IMR-90 (cell line): Measurements from ENCODE around the gene FTL. TPM values are rescaled to one million over a fixed set of nuclear protein-coding genes. Genes with fewer than 3 reads are reported as not detected.

Experiments
- ATAC-seq: fragments of 200-7000 bp; cut with Tn5 transposase; 2 replicates; pipeline ENCODE4 v1.9.1; 2020; ENCODE audit warnings: low read depth, mild to moderate bottlenecking, moderate library complexity
- BruUV-seq: library from RNA; stranded (reverse); fragments of 400-500 nt; replicated peaks from 2 replicates; lab custom pipeline; 2021; lab: Mats Ljungman, UMichigan
- CTCF ChIA-PET: fragments of 300-600 bp; formaldehyde crosslinking; extraction: SDS; loops from one replicate; lab custom pipeline; 2021; ENCODE audit warnings: antibody characterized with exemption; lab: Yijun Ruan, JAX
- POLR2A ChIA-PET: fragments of 300-600 bp; sonication (Branson Sonifier 250); formaldehyde crosslinking; loops from one replicate; lab custom pipeline; 2022; ENCODE audit warnings: antibody characterized with exemption; ENCODE audit not compliant: unreplicated experiment; lab: Charles Lee
- DNase-seq: peaks from one replicate; pipeline ENCODE4 v3.0.0; 2013
- H2AFZ ChIP-seq: replicated peaks from 2 replicates; pipeline ENCODE3; 2013; ENCODE audit warnings: low read length, mild to moderate bottlenecking; ENCODE audit not compliant: poor library complexity
- H2AK5ac ChIP-seq: 2 replicates; pipeline ENCODE4 v1.6.1; 2013; ENCODE audit warnings: low read depth, low read length, inconsistent platforms
- H2AK9ac ChIP-seq: replicated peaks from 2 replicates; pipeline ENCODE3; 2013; ENCODE audit warnings: mild to moderate bottlenecking, low read depth, low read length, moderate library complexity; ENCODE audit not compliant: poor library complexity
- H2BK120ac ChIP-seq: 2 replicates; pipeline ENCODE4 v1.6.1; 2013; ENCODE audit warnings: low read depth, low read length, inconsistent platforms
- H2BK15ac ChIP-seq: 3 replicates; pipeline ENCODE4 v1.6.1; 2013; ENCODE audit warnings: low read depth, low read length, inconsistent platforms
- H2BK20ac ChIP-seq: 2 replicates; pipeline ENCODE4 v1.6.1; 2013; ENCODE audit warnings: low read depth, mild to moderate bottlenecking, inconsistent platforms, low read length, moderate library complexity
- H2BK5ac ChIP-seq: 2 replicates; pipeline ENCODE4 v1.6.1; 2013; ENCODE audit warnings: mild to moderate bottlenecking, low read depth, low read length, inconsistent platforms; ENCODE audit not compliant: poor library complexity, severe bottlenecking
- H3K14ac ChIP-seq: replicated peaks from 2 replicates; pipeline ENCODE4 v1.6.1; 2013; ENCODE audit warnings: low read depth, low read length, inconsistent platforms
- H3K18ac ChIP-seq: 2 replicates; pipeline ENCODE4 v1.6.1; 2013; ENCODE audit warnings: low read depth, low read length, control low read depth
- H3K23ac ChIP-seq: 2 replicates; pipeline ENCODE4 v1.6.1; 2013; ENCODE audit warnings: low read depth, low read length, inconsistent platforms
- H3K27ac ChIP-seq: 2 replicates; pipeline ENCODE4 v1.5.1; 2013; ENCODE audit warnings: mild to moderate bottlenecking, control low read depth, low read length; ENCODE audit not compliant: insufficient read depth
- H3K27me3 ChIP-seq: 2 replicates; pipeline ENCODE4 v1.6.1; 2013; ENCODE audit warnings: low read length; ENCODE audit not compliant: control insufficient read depth, insufficient read depth
- H3K36me3 ChIP-seq: 2 replicates; pipeline ENCODE4 v1.6.1; 2013; ENCODE audit warnings: low read length, mixed read lengths; ENCODE audit not compliant: control insufficient read depth, insufficient read depth
- H3K4ac ChIP-seq: 2 replicates; pipeline ENCODE4 v1.6.1; 2013; ENCODE audit warnings: low read depth, low read length, inconsistent platforms
- H3K4me1 ChIP-seq: 2 replicates; pipeline ENCODE4 v1.6.1; 2013; ENCODE audit warnings: low read length, mixed read lengths; ENCODE audit not compliant: control insufficient read depth, insufficient read depth
- H3K4me2 ChIP-seq: 2 replicates; pipeline ENCODE4 v1.6.1; 2013; ENCODE audit warnings: low read depth, mild to moderate bottlenecking, control low read depth, low read length, moderate library complexity
- H3K4me3 ChIP-seq: 2 replicates; pipeline ENCODE4 v1.5.1; 2013; ENCODE audit warnings: low read depth, mild to moderate bottlenecking, control low read depth, low read length, moderate library complexity; ENCODE audit not compliant: insufficient read depth
- H3K56ac ChIP-seq: 2 replicates; pipeline ENCODE4 v1.6.1; 2013; ENCODE audit warnings: low read length, inconsistent platforms; ENCODE audit not compliant: insufficient read depth; ENCODE audit errors: extremely low read depth
- H3K79me1 ChIP-seq, 2 experiments: 2 replicates each; pipeline ENCODE4 v1.6.1; 2013; ENCODE audit warnings: low read length in 2 of 2, inconsistent platforms in 1 of 2, low read depth in 1 of 2
- H3K9ac ChIP-seq: 2 replicates; pipeline ENCODE4 v1.6.1; 2013; ENCODE audit warnings: low read depth, low read length, control low read depth
- H3K9me1 ChIP-seq: 2 replicates; pipeline ENCODE4 v1.6.1; 2013; ENCODE audit warnings: low read length, inconsistent platforms; ENCODE audit not compliant: insufficient read depth
- H3K9me3 ChIP-seq: 2 replicates; pipeline ENCODE4 v1.6.1; 2013; ENCODE audit warnings: low read length; ENCODE audit not compliant: control insufficient read depth, insufficient read depth
- H4K20me1 ChIP-seq: 2 replicates; pipeline ENCODE4 v1.6.1; 2013; ENCODE audit warnings: low read length, inconsistent platforms; ENCODE audit not compliant: insufficient read depth
- H4K5ac ChIP-seq: 2 replicates; pipeline ENCODE4 v1.6.1; 2013; ENCODE audit warnings: mild to moderate bottlenecking, low read depth, low read length, control low read depth
- H4K8ac ChIP-seq, 2 experiments: 2 replicates each; pipeline ENCODE4 v1.6.1; 2013; ENCODE audit warnings: low read depth in 2 of 2, low read length in 2 of 2, control low read depth in 1 of 2, inconsistent platforms in 1 of 2
- H4K91ac ChIP-seq: 2 replicates; pipeline ENCODE4 v1.6.1; 2013; ENCODE audit warnings: low read depth, low read length, inconsistent platforms; ENCODE audit not compliant: insufficient read depth
- BHLHE40 ChIP-seq: fragments of 150-350 bp; IDR thresholded peaks from 2 replicates; pipeline ENCODE4 v1.6.1; 2016; ENCODE audit warnings: mild to moderate bottlenecking, low read depth, low read length
- CEBPB ChIP-seq: IDR thresholded peaks from 2 replicates; pipeline ENCODE4 v1.6.1; 2012; ENCODE audit warnings: low read depth, low read length, improper control_type of control experiment
- CHD1 ChIP-seq: IDR thresholded peaks from 2 replicates; pipeline ENCODE4 v1.6.1; 2012; ENCODE audit warnings: low read depth, low read length, improper control_type of control experiment
- FOS ChIP-seq: fragments of 150-350 bp; IDR thresholded peaks from 2 replicates; pipeline ENCODE4 v1.6.1; 2016; ENCODE audit warnings: low read depth, low read length
- MAFK ChIP-seq: IDR thresholded peaks from 2 replicates; pipeline ENCODE4 v1.6.1; 2012; ENCODE audit warnings: low read depth, low read length, improper control_type of control experiment
- MAZ ChIP-seq: IDR thresholded peaks from 2 replicates; pipeline ENCODE4 v1.6.1; 2012; ENCODE audit warnings: low read depth, mild to moderate bottlenecking, low read length, improper control_type of control experiment, moderate library complexity, borderline replicate concordance
- MXI1 ChIP-seq: IDR thresholded peaks from 2 replicates; pipeline ENCODE4 v1.6.1; 2012; ENCODE audit warnings: low read depth, mild to moderate bottlenecking, low read length, moderate library complexity, borderline replicate concordance
- NFE2L2 ChIP-seq: fragments of 150-350 bp; IDR thresholded peaks from 2 replicates; pipeline ENCODE4 v1.6.1; 2016; ENCODE audit warnings: low read depth, mild to moderate bottlenecking, low read length
- POLR2A ChIP-seq: IDR thresholded peaks from 2 replicates; pipeline ENCODE4 v1.6.1; 2012; ENCODE audit warnings: mild to moderate bottlenecking, low read depth, low read length
- RCOR1 ChIP-seq: IDR thresholded peaks from 2 replicates; pipeline ENCODE4 v1.6.1; 2012; ENCODE audit warnings: mild to moderate bottlenecking, low read length, improper control_type of control experiment; ENCODE audit not compliant: insufficient replicate concordance
- RFX5 ChIP-seq: IDR thresholded peaks from 2 replicates; pipeline ENCODE4 v1.8.0; 2012; ENCODE audit warnings: low read depth, mild to moderate bottlenecking, low read length, moderate library complexity
- SMC3 ChIP-seq: fragments of 150-350 bp; IDR thresholded peaks from 2 replicates; pipeline ENCODE4 v1.6.1; 2016; ENCODE audit warnings: low read depth, mild to moderate bottlenecking, antibody characterized with exemption, low read length, moderate library complexity
- WGBS, 2 experiments: methylation state at CpG; one replicate each; pipeline versions ENCODE4 v1.1.5 to v1.1.7; 2013; ENCODE audit warnings: missing lambda C conversion rate in 2 of 2; ENCODE audit not compliant: insufficient read length in 1 of 2; ENCODE audit errors: extremely low coverage in 2 of 2; 5-methylcytosine and 5-hydroxymethylcytosine counted together
- dilution Hi-C: fragments of 300-500 bp; cut with HindIII; formaldehyde crosslinking; loops from one replicate; pipeline ENCODE4 v1.14.3; 2018; ENCODE audit warnings: low sequenced_read_pairs; ENCODE audit not compliant: unreplicated experiment
- in situ Hi-C: fragments of 300-500 bp; cut with MboI; formaldehyde crosslinking; loops from 3 replicates; pipeline ENCODE4 v1.14.3; 2019; ENCODE audit warnings: low sequenced_read_pairs, inconsistent platforms, mixed read lengths
- intact Hi-C: fragments of 100-400 bp; cut with micrococcal nuclease; formaldehyde crosslinking; loops from 2 replicates; pipeline ENCODE4 v1.10.0; 2022
- polyA plus RNA-seq, 3 experiments: library from polyadenylated mRNA; depleted of rRNA; stranded (reverse); fragments of >200 nt; gene quantifications; 2 replicates each; pipeline ENCODE4 v1.2.3, GENCODE V29; 2012; ENCODE audit warnings: low replicate concordance in 1 of 3
- total RNA-seq: library from RNA; depleted of rRNA; stranded (reverse); fragments of >200 nt; gene quantifications from 2 replicates; pipeline ENCODE4 v1.2.3, GENCODE V29; 2012
- TF ChIP-seq, protein P1 (sequence below): fragments of 150-350 bp; IDR thresholded peaks from 2 replicates; pipeline ENCODE4 v1.6.1; 2017; ENCODE audit warnings: mild to moderate bottlenecking, antibody characterized with exemption, low read length, low read depth
- TF ChIP-seq, protein P2 (sequence below): fragments of 150-350 bp; IDR thresholded peaks from 2 replicates; pipeline ENCODE4 v1.6.1; 2016; ENCODE audit warnings: low read depth, mild to moderate bottlenecking, low read length, moderate library complexity, borderline replicate concordance
- TF ChIP-seq, protein P3 (sequence below): conservative IDR thresholded peaks from 2 replicates; pipeline ENCODE4 v1.5.1; 2012; ENCODE audit warnings: mild to moderate bottlenecking, low read depth, low read length, improper control_type of control experiment

Gene FTL
- total and polyA plus RNA-seq, 2 of the 4 experiments (the other 2 are of a cell fraction) = 1,057 to 2,944 TPM

DNA sequence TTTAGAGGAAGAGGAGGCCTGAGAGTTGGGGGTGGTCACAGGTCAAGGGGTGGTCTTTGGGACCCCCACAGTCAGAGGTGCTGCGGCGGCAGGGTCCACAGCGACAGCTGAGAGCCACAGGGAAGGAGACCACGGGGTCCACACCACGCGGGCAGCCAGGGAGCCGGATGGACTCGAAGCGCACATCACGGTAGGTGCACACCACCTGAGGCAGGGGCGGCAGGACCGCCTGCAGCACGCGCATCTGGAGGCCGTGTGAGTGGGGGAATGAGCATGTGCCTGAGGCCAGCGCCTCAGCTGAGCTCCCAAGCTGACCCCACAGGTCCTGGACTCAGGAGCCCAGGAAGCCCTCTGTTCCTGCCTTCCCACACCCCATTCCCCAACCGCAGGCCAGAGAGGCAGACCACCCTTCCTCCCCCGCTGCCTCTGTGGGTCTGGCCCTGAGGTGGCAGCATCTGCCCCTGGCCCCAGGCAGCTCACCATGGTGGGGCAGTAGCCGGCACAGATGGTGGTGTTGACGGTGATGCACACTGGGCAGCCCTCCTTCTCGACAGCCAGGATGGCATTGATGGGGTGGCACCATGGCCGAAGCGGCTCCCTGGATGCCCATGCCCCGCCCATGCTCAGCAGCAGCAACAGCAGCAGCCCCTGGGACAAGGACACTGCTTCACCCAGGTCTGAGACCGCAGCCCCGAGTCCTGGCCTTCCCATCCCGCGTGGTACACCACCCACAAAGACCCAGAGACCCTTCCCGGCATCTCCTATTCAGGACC is 51.1 kb downstream of the FTL start:
- Histone ChIP-seq H2BK20ac (no peak overlapping the region), H4K8ac (no peak overlapping the region), H4K91ac (no peak overlapping the region), H4K5ac (no peak overlapping the region), H3K4me1 (peaks cover 5% of the 10 kb centered on the region; the same call in 1 of the 2 replicates), H2AFZ (no peak overlapping the region), H2BK5ac (no peak overlapping the region), H3K14ac (no peak overlapping the region), H2AK9ac (no peak overlapping the region), H3K18ac (no peak overlapping the region), H3K4me3 (no peak overlapping the region), H3K36me3 (peaks cover 38% of the 10 kb centered on the region), H3K9me1 (0 out of 2 replicates have a peak, but pooled peaks cover 3% of the 10 kb centered on the region), H2BK15ac (no peak overlapping the region), H3K4me2 (no peak overlapping the region), H3K56ac (no peak overlapping the region), H3K27ac (no peak overlapping the region), H2BK120ac (no peak overlapping the region), H3K79me1 (peaks cover 0 to 3% of the 10 kb centered on the region in 2 experiments; a peak in 1 of 4 replicates), H3K4ac (no peak overlapping the region), H3K27me3 (peaks cover 2% of the 10 kb centered on the region; the same call in 1 of the 2 replicates), H4K20me1 (no peaks in the 10 kb centered on the region; the same call in 1 of the 2 replicates), H3K9ac (no peak overlapping the region), H3K9me3 (no peaks in the 10 kb centered on the region), H2AK5ac (no peak overlapping the region), H3K23ac (no peak overlapping the region)
- dilution Hi-C loops (no loop called here), in situ Hi-C loops (no loop called here), intact Hi-C loops (no loop called here)
- POLR2A ChIA-PET = no interaction called here
- ATAC-seq = no peak
- no peak for DNase-seq
- WGBS, 2 experiments = 97% methylated on average over 12 of the region's 29 CpGs; no CpG with 5 or more reads in 1 of the 2 experiments
- CTCF ChIA-PET = no interaction called here
- BruUV-seq = no TSS peak
- TF ChIP-seq CEBPB = no peak
- TF ChIP-seq FOS = no peak
- TF ChIP-seq, protein P1, sequence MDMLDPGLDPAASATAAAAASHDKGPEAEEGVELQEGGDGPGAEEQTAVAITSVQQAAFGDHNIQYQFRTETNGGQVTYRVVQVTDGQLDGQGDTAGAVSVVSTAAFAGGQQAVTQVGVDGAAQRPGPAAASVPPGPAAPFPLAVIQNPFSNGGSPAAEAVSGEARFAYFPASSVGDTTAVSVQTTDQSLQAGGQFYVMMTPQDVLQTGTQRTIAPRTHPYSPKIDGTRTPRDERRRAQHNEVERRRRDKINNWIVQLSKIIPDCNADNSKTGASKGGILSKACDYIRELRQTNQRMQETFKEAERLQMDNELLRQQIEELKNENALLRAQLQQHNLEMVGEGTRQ = no peak
- no peak for TF ChIP-seq POLR2A
- no peak for TF ChIP-seq SMC3
- no peak for TF ChIP-seq BHLHE40
- TF ChIP-seq, protein P2, sequence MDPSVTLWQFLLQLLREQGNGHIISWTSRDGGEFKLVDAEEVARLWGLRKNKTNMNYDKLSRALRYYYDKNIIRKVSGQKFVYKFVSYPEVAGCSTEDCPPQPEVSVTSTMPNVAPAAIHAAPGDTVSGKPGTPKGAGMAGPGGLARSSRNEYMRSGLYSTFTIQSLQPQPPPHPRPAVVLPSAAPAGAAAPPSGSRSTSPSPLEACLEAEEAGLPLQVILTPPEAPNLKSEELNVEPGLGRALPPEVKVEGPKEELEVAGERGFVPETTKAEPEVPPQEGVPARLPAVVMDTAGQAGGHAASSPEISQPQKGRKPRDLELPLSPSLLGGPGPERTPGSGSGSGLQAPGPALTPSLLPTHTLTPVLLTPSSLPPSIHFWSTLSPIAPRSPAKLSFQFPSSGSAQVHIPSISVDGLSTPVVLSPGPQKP = no peak
- TF ChIP-seq RCOR1 = no peak
- TF ChIP-seq, protein P3, sequence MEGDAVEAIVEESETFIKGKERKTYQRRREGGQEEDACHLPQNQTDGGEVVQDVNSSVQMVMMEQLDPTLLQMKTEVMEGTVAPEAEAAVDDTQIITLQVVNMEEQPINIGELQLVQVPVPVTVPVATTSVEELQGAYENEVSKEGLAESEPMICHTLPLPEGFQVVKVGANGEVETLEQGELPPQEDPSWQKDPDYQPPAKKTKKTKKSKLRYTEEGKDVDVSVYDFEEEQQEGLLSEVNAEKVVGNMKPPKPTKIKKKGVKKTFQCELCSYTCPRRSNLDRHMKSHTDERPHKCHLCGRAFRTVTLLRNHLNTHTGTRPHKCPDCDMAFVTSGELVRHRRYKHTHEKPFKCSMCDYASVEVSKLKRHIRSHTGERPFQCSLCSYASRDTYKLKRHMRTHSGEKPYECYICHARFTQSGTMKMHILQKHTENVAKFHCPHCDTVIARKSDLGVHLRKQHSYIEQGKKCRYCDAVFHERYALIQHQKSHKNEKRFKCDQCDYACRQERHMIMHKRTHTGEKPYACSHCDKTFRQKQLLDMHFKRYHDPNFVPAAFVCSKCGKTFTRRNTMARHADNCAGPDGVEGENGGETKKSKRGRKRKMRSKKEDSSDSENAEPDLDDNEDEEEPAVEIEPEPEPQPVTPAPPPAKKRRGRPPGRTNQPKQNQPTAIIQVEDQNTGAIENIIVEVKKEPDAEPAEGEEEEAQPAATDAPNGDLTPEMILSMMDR = no peak
- TF ChIP-seq MAZ = no peak
- TF ChIP-seq RFX5 = no peak
- no peak for TF ChIP-seq CHD1
- TF ChIP-seq MAFK = no peak
- TF ChIP-seq NFE2L2 = no peak
- no peak for TF ChIP-seq MXI1
